GM21526 (cell line): ENCODE data around the gene HSPA12A.
"Not testable (repeated sequence)": the region's sequence is repeated elsewhere in the genome, so short reads cannot be mapped to it uniquely, and the experiment has no call there.

Experiments used
- ATAC-seq: cut with Tn5 transposase; IDR thresholded peaks from one replicate; pipeline ENCODE4 v1.9.1; 2021; ENCODE audit warnings: moderate library complexity; ENCODE audit not compliant: unreplicated experiment, low FRiP score

HSPA12A gene

GRCh38 chr10:116719804-116720203, 22.6 kb downstream of the HSPA12A start:
- ATAC-seq: no peak

GRCh38 chr10:116718058-116718457, 24.3 kb downstream of the HSPA12A start:
- ATAC-seq: no peak

GRCh38 chr10:116716381-116716780, 26.0 kb downstream of the HSPA12A start:
- no peak for ATAC-seq

- no peak for ATAC-seq
Measured at GRCh38 chr10:116715839-116716377, 26.5 kb downstream of the HSPA12A start.

- ATAC-seq: no peak
Measured at GRCh38 chr10:116715341-116715740, 27.0 kb downstream of the HSPA12A start.

DNA sequence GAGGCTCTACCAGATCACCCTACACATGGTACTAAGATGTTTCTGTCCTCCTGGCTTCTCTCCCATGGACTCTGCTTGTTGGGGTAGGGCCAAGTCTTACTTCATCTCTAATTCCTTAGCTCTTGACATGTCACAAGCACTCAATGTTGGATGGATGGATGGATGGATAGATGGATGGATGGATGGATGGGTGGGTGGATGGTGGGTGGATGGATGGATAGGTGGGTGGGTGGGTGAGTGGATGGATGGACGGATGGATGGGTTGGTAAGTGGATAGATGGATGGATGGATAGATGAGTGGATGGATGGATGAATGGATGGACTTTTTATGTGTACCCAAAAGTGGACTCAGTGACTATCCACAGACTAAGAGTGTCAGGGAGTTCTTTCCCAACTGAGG, 28.5 kb downstream of the HSPA12A start:
- ATAC-seq: no peak

DNA sequence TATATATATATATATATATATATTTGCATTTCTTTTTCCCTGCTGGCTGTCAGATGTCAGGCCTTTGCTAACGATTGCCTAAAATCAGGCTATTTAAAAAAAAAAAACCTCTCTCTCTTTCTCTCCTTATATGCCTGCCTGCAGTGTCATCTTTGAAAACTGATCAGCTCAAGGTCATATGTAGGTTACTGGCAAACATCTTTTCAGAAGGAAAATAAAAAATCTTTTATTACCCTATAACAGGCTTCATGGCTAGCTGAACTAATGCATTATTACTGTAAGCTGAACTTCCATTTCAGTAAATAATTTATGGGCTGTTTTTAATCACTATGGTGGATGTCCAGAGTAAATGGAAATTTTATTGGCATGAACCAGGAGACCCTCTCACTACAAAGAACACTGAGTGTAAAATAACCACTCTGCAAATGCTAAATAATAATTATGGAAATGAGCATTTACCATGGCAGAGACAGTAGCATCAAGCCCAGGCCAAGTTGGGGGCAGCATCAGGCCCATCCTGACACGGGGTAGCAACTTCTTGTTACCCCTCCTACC, 29.3 kb downstream of the HSPA12A start:
- no peak for ATAC-seq

DNA sequence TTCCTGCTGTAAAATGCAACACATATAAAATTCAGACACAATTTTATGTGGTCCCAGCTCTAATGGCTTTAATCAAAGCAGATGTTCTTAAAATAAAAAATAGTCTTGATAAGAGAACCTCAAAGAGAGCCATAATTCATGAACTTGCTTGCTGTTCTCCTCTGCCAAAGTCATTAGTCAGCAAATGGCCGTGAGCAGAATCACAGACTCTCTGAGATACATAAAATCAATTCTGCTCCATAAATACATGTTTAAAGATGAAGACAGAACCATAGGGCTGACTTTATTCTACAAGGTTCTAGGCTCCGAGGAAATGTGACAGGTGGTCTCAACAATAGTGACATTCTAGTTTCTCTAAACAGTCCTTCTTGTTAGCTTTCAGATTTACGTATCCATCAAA, 29.8 kb downstream of the HSPA12A start:
- ATAC-seq: no peak

DNA sequence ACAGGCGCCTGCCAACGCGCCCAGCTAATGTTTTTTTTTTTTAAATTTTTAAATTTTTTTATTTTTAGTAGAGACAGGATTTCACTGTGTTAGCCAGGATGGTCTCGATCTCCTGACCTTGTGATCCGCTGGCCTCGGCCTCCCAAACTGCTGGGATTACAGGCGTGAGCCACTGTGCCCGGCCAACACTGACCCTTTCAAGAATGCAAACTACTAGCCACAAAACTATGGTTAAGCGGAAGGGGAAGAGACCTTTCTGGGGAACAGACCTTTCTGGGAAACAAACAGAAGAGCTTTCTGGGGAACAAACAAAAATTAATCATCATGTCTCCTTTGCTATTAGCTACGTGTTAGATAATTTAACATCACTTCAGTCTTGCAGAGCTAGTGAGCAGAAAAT, 30.6 kb downstream of the HSPA12A start:
- not testable (repeated sequence) for ATAC-seq

DNA sequence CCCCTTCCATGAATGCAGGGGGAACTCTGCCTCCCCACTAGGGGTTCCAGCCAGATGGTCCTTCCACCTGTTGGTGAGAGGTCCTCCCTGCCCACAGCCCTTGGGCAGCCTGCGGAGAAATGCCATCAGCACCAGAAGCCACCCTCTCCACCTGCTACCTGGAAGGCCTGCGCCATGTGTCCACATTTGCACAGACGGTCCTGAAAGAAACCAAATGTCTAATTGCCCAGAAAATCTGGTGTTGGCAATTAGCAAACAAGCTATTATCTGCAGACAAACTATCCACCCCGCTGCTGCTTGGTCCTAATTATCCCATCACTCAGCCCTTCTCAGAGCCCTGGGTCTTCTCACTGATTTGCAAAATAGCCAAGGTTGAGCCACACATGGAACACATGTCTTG, 32.3 kb downstream of the HSPA12A start:
- no peak for ATAC-seq

DNA sequence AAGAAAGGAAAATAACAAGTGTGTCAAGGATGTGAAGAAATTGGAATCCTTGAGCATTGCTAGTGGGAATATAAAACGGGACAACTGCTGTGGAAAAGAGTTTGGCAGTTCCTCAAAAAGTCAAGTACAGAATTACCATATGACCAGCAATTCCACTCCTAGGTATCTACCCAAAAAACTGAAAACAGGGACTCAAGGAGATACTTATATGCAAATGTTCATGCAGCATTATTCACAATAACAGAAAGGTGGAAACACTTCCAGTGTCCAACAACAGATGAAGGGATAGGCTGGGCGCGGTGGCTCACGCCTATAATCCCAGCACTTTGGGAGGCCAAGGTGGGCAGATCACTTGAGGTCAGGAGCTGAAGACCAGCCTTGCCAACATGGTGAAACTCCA, 33.5 kb downstream of the HSPA12A start:
- no peak for ATAC-seq

GRCh38 chr10:116708391-116708821, 34.0 kb downstream of the HSPA12A start:
- ATAC-seq: no peak

DNA sequence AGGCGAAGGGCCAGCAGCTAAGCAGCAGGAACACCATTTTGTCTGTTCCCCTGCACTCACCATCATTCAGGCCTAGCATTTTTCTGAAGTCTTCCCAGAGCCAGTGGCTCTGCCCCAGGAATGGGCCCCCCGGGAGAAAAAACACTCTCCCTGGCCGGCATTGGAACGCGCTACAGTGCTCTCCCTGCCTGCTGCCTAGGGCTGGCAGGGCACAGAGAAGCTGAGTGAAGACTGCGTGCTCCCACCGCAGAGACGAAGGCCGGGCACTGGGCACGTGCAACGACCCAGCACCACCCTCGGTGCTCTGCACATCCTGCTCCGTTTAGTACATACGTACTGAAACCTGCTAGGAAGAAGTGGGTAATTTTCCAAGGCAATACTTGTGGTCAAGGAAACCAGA, 34.4 kb downstream of the HSPA12A start:
- ATAC-seq: no peak

- no peak for ATAC-seq
Measured at GRCh38 chr10:116706281-116706680, 36.1 kb downstream of the HSPA12A start.

- no peak for ATAC-seq
Measured at GRCh38 chr10:116705498-116705897, 36.9 kb downstream of the HSPA12A start.

DNA sequence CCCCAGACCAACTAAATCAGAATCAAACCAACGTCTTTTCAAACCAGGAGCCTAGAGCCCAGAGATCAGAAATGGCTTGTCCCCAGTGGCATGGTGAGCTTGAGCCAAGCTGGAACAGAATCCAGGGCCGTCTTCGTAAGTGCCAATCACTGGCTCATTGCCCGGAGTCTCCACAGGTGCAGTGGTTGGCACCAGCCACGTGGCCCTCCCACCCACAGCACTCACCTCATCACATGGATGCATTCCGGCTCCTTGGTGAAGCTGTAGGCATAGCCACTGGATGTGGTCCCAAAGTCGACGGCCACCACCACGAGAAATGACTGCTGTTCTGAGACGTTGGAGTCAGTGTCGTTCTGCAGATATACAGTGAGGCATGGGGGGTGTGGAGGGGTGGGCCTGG, 37.4 kb downstream of the HSPA12A start:
- ATAC-seq: no peak

- no peak for ATAC-seq
Measured at GRCh38 chr10:116702165-116702564, 40.2 kb downstream of the HSPA12A start.

DNA sequence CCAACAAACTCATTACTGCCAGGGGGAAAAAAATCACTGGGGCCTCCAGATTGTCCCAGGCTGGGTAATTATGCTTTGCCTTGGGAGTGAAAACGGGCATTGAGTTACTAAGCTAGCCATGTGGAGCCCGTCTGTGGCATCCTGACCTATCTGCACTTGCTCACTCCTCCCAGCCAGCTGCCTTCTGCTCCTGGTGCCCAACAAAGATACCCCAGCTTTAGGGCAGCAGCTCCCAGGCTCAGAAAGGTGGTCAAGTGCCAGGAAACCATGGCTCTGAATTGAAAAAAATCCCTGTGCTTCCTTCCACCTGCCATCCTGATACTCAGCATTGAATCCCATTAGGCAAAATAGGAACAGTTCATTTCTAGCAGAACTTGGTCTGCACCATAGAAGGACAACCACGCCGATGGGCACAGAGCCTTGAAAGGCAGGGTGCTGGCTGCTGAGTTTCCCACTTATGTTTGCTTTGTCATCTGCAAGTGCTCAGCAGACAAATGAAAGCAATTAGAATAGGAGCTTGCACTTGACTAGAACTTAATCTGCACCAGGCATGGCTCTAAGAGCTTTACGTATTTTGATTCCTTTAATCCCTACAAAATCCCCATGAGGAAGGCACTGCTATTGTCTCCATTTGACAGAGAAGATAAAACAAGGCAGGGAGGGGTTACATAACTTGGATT, 42.8 kb downstream of the HSPA12A start:
- no peak for ATAC-seq

DNA sequence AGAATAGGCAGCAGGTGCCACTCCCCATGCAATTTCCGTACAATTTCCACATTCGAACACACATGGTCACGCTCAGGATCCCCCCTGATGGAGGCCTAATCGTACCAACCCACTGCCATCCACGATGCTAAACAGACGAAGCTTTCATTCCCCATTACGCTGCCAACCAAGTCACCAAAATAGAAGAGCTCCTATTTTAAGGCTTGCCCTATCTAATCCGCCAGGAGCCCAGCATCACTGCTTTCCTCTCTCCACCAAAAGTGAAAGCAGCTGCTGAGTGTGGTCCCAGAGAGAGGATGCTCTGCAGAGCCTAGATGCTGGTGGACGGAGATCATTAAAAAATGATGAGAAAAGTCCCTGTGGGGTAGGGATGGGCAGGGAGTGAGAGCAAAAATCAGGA, 43.3 kb downstream of the HSPA12A start:
- no peak for ATAC-seq

DNA sequence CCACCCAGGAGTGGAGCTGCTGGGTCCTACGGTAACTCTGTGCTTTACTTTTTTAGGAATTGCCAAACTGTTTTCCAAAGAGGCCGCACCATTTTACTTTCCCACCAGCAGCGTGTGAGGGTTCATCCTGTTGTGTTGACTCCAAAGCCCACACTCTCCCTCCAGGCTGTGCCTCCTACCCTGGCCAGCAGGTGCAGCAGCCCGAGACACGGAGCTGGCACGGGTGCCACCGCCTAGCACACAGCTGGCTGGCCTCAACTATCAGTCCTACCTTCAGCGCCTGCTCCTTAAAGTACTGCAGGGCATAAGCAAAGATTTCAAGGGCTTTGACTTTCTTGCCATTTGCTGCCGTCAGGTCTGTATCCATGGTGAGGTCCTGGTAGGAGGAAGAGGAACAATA, 44.0 kb downstream of the HSPA12A start:
- no peak for ATAC-seq

DNA sequence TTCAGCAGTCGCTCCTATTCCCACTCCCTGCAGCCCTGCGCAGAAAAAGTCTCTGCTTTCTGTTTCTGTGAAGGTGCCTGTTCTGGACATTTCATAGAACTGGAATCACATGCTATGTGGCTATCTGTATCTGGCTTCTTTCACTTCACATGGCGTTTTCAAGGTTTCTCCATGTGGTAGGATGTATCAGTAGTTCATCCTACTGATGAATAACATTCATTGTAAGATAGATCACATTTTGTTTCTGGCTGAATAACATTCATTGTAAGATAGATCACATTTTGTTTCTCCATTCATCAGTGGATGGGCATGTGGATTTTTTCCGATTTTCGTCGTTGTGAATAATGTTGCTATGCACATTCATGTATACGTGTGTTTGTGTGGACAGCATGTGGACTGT, 44.5 kb downstream of the HSPA12A start:
- ATAC-seq: no peak

- ATAC-seq: peak; percentile 70
Measured at GRCh38 chr10:116696919-116697318, 45.4 kb downstream of the HSPA12A start.
